K562 (cell line): ENCODE results near the gene TEX9. TPM values are rescaled to one million over a fixed set of nuclear protein-coding genes. Genes with fewer than 3 reads are reported as not detected.

Source experiments
- CBX5 ChIP-seq: IDR thresholded peaks from 2 replicates; pipeline ENCODE4 v1.6.1; 2014; ENCODE audit warnings: low read depth, borderline replicate concordance
- CHD2 ChIP-seq: IDR thresholded peaks from 2 replicates; pipeline ENCODE4 v1.6.1; 2011; ENCODE audit warnings: low read depth, low read length
- EHMT2 ChIP-seq: fragments of 450-650 bp; IDR thresholded peaks from 2 replicates; pipeline ENCODE4 v1.6.1; 2018; ENCODE audit warnings: antibody characterized with exemption
- HLTF ChIP-seq: fragments of 450-650 bp; IDR thresholded peaks from 2 replicates; pipeline ENCODE4 v1.6.1; 2016
- HNRNPL ChIP-seq: fragments of 200-400 bp; formaldehyde crosslinking; IDR thresholded peaks from 2 replicates; pipeline ENCODE4 v1.6.1; 2017; ENCODE audit warnings: low read depth, mild to moderate bottlenecking, low read length
- IRF2 ChIP-seq: sonication (generic); formaldehyde crosslinking; IDR thresholded peaks from 2 replicates; pipeline ENCODE4 v1.8.1; 2022; ENCODE audit warnings: mild to moderate bottlenecking, missing genetic modification reagents
- MAFG ChIP-seq: fragments of 450-650 bp; conservative IDR thresholded peaks from 2 replicates; pipeline ENCODE4 v1.6.1; 2016; ENCODE audit warnings: missing genetic modification characterization, missing compliant biosample characterization
- POLR2A ChIP-seq: fragments of 450-650 bp; conservative IDR thresholded peaks from 2 replicates; pipeline ENCODE4 v1.6.1; 2016
- RBM34 ChIP-seq: fragments of 200-400 bp; formaldehyde crosslinking; IDR thresholded peaks from 2 replicates; pipeline ENCODE4 v1.6.1; 2018; ENCODE audit warnings: low read length, borderline replicate concordance; ENCODE audit not compliant: insufficient read depth
- SIN3B ChIP-seq: fragments of 450-650 bp; IDR thresholded peaks from 2 replicates; pipeline ENCODE4 v1.6.1; 2017; ENCODE audit warnings: low read depth, mild to moderate bottlenecking, moderate library complexity
- SMARCA5 ChIP-seq: fragments of 450-650 bp; IDR thresholded peaks from 2 replicates; pipeline ENCODE4 v1.6.1; 2016
- TRIM28 ChIP-seq: fragments of 450-650 bp; IDR thresholded peaks from 2 replicates; pipeline ENCODE4 v1.6.1; 2017
- YY1 ChIP-seq, 3 experiments: IDR thresholded peaks; 2 replicates each; pipeline ENCODE4 v1.6.1; 2011; ENCODE audit warnings: low read length in 2 of 3, mild to moderate bottlenecking in 2 of 3, moderate library complexity in 2 of 3, borderline replicate concordance in 1 of 3, control low read depth in 1 of 3, low read depth in 1 of 3; ENCODE audit not compliant: insufficient read depth in 3 of 3, insufficient replicate concordance in 2 of 3, control insufficient read depth in 1 of 3, insufficient read length in 1 of 3; ENCODE audit errors: extremely low read depth in 1 of 3
- ZNF347 ChIP-seq: fragments of 450-650 bp; formaldehyde crosslinking; IDR thresholded peaks from 2 replicates; pipeline ENCODE4 v1.4.0; 2020; ENCODE audit warnings: low read depth, mild to moderate bottlenecking, moderate library complexity
- ZNF431 ChIP-seq: sonication (generic); formaldehyde crosslinking; IDR thresholded peaks from 2 replicates; pipeline ENCODE4 v1.8.0; 2022; ENCODE audit warnings: mild to moderate bottlenecking, missing genetic modification reagents
- ZNF586 ChIP-seq: fragments of 450-650 bp; formaldehyde crosslinking; conservative IDR thresholded peaks from 2 replicates; pipeline ENCODE4 v1.4.0; 2020; ENCODE audit warnings: mild to moderate bottlenecking, moderate library complexity
- ZNF766 ChIP-seq: fragments of 200-800 bp; sonication (Bioruptor generic); conservative IDR thresholded peaks from 2 replicates; pipeline ENCODE4 v1.6.1; 2016; ENCODE audit warnings: missing genetic modification characterization, missing compliant biosample characterization
- polyA plus RNA-seq, 8 experiments: library from polyadenylated mRNA; depleted of rRNA in 4 of 8; stranded (reverse) in 5 of 8; unstranded in 3 of 8; fragments of >200 nt; fragmentation: Nextera tagmentation in 2 of 8; fragmentation: Illumina TruSeq in 1 of 8; extraction: Ambion mirVana in 2 of 8; extraction: Trizol in 1 of 8; gene quantifications; 2 replicates each; pipeline versions ENCODE4 v1.2.1 to v1.2.3, GENCODE V29; 2011 to 2014; ENCODE audit warnings: inconsistent platforms in 1 of 8, missing spikeins in 1 of 8
- total RNA-seq, 7 experiments: library from RNA; depleted of rRNA in 6 of 7; stranded (reverse); fragments of >200 nt in 6 of 7; fragmentation: Illumina TruSeq in 2 of 7; extraction: Trizol in 2 of 7; gene quantifications; 2 replicates each; pipeline versions ENCODE4 v1.2.1 to v1.2.3, GENCODE V29; 2011 to 2021; ENCODE audit warnings: low replicate concordance in 1 of 7
- TF ChIP-seq, protein P1 (sequence below), 2 experiments: IDR thresholded peaks; 2 replicates each; pipeline ENCODE4 v1.6.1; 2012; ENCODE audit warnings: improper control_type of control experiment in 2 of 2, low read depth in 2 of 2, low read length in 2 of 2, borderline replicate concordance in 1 of 2
- TF ChIP-seq, protein P2 (sequence below): sonication (generic); formaldehyde crosslinking; IDR thresholded peaks from 2 replicates; pipeline ENCODE4 v1.8.0; 2022; ENCODE audit warnings: mild to moderate bottlenecking, missing genetic modification reagents
- TF ChIP-seq, protein P3 (sequence below): sonication (generic); formaldehyde crosslinking; IDR thresholded peaks from 2 replicates; pipeline ENCODE4 v1.8.1; 2022; ENCODE audit warnings: missing genetic modification reagents
- TF ChIP-seq, protein P4 (sequence below): fragments of 250-450 bp; sonication (Bioruptor Pico); IDR thresholded peaks from 2 replicates; pipeline ENCODE4 v1.5.0; 2020; ENCODE audit warnings: mild to moderate bottlenecking, borderline replicate concordance
- TF ChIP-seq, protein P5 (sequence below): fragments of 250-450 bp; sonication (Bioruptor Pico); IDR thresholded peaks from 2 replicates; pipeline ENCODE4 v1.5.0; 2021

The TEX9 gene
- total and polyA plus RNA-seq, 9 of the 15 experiments (the other 6 are each of a cell fraction or from before 2014, with no cell fraction given): 0.93 to 3.6 (median 2.4) TPM

DNA sequence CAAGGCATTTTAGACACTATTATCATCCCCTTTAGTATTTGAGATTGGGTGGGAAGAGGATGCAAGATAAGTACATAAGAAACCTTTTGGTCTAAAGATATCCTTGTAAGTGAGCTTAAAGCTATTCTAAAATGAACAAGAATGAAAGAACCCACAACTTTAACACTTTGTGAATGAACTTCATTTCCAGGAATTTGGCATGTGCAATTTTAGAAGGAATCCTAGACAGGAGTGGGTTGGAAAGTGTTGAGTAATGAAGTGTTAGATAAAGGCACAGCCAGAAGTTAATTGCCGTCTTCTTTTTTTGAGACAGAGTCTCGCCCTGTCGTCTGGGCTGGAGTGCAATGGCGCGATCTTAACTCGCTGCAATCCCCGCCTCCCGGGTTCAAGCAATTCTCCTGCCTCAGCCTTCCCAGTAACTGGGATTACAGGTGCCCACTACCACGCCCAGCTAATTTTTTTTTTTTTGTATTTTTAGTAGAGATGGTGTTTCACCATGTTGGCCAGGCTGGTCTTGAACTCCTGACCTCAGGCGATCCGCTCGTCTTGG lies 13.2 kb upstream of the TEX9 start (continued):
- TF ChIP-seq, protein P1, sequence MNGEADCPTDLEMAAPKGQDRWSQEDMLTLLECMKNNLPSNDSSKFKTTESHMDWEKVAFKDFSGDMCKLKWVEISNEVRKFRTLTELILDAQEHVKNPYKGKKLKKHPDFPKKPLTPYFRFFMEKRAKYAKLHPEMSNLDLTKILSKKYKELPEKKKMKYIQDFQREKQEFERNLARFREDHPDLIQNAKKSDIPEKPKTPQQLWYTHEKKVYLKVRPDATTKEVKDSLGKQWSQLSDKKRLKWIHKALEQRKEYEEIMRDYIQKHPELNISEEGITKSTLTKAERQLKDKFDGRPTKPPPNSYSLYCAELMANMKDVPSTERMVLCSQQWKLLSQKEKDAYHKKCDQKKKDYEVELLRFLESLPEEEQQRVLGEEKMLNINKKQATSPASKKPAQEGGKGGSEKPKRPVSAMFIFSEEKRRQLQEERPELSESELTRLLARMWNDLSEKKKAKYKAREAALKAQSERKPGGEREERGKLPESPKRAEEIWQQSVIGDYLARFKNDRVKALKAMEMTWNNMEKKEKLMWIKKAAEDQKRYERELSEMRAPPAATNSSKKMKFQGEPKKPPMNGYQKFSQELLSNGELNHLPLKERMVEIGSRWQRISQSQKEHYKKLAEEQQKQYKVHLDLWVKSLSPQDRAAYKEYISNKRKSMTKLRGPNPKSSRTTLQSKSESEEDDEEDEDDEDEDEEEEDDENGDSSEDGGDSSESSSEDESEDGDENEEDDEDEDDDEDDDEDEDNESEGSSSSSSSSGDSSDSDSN (IDR thresholded peaks at IDR 0.05; ENCODE audit: borderline replicate concordance in 1 of 2, low read depth in 2 of 2, low read length in 2 of 2): no peak
- no peak for TF ChIP-seq ZNF347 (CRISPR knock-in tag)
- TF ChIP-seq SMARCA5: no peak
- no peak for TF ChIP-seq ZNF431
- TF ChIP-seq, protein P2, sequence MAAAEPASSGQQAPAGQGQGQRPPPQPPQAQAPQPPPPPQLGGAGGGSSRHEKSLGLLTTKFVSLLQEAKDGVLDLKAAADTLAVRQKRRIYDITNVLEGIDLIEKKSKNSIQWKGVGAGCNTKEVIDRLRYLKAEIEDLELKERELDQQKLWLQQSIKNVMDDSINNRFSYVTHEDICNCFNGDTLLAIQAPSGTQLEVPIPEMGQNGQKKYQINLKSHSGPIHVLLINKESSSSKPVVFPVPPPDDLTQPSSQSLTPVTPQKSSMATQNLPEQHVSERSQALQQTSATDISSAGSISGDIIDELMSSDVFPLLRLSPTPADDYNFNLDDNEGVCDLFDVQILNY (CRISPR knock-in tag): no peak
- TF ChIP-seq, protein P3, sequence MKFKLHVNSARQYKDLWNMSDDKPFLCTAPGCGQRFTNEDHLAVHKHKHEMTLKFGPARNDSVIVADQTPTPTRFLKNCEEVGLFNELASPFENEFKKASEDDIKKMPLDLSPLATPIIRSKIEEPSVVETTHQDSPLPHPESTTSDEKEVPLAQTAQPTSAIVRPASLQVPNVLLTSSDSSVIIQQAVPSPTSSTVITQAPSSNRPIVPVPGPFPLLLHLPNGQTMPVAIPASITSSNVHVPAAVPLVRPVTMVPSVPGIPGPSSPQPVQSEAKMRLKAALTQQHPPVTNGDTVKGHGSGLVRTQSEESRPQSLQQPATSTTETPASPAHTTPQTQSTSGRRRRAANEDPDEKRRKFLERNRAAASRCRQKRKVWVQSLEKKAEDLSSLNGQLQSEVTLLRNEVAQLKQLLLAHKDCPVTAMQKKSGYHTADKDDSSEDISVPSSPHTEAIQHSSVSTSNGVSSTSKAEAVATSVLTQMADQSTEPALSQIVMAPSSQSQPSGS (CRISPR knock-in tag): no peak
- no peak for TF ChIP-seq CHD2
- TF ChIP-seq EHMT2: peak; percentile 43; the same call in 1 of the 2 replicates
- no peak for TF ChIP-seq IRF2
- TF ChIP-seq, protein P4, sequence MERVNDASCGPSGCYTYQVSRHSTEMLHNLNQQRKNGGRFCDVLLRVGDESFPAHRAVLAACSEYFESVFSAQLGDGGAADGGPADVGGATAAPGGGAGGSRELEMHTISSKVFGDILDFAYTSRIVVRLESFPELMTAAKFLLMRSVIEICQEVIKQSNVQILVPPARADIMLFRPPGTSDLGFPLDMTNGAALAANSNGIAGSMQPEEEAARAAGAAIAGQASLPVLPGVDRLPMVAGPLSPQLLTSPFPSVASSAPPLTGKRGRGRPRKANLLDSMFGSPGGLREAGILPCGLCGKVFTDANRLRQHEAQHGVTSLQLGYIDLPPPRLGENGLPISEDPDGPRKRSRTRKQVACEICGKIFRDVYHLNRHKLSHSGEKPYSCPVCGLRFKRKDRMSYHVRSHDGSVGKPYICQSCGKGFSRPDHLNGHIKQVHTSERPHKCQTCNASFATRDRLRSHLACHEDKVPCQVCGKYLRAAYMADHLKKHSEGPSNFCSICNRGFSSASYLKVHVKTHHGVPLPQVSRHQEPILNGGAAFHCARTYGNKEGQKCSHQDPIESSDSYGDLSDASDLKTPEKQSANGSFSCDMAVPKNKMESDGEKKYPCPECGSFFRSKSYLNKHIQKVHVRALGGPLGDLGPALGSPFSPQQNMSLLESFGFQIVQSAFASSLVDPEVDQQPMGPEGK: no peak
- TF ChIP-seq YY1 (IDR thresholded peaks at IDR 0.05; ENCODE audit: borderline replicate concordance in 1 of 3, control insufficient read depth in 1 of 3, extremely low read depth in 1 of 3, insufficient read depth in 3 of 3, insufficient read length in 1 of 3, insufficient replicate concordance in 2 of 3, low read depth in 1 of 3, low read length in 2 of 3): no peak
- TF ChIP-seq TRIM28: no peak
- TF ChIP-seq SIN3B: no peak
- TF ChIP-seq RBM34: no peak
- no peak for TF ChIP-seq HNRNPL
- no peak for TF ChIP-seq CBX5
- TF ChIP-seq MAFG (tag): peak; percentile 28; the same call in 1 of the 2 replicates
- 0 out of 2 replicates have a peak, but pooled peaks have one; percentile 46 for TF ChIP-seq ZNF766 (CRISPR knock-in tag)
- TF ChIP-seq POLR2A: no peak
- no peak for TF ChIP-seq ZNF586 (CRISPR knock-in tag)
- TF ChIP-seq, protein P5, sequence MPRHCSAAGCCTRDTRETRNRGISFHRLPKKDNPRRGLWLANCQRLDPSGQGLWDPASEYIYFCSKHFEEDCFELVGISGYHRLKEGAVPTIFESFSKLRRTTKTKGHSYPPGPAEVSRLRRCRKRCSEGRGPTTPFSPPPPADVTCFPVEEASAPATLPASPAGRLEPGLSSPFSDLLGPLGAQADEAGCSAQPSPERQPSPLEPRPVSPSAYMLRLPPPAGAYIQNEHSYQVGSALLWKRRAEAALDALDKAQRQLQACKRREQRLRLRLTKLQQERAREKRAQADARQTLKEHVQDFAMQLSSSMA: no peak
- TF ChIP-seq HLTF: no peak
